Measurements from ENCODE around the gene PET117.
A peak's percentile ranks its signal among the peaks of the same experiment; 100 is the strongest.

PET117 gene

GRCh38 chr20:18133962-18134361, 3.7 kb upstream of the PET117 start:
- no peak for DNase-seq (ENCODE audit: extremely low read depth, low read depth)
- H3K4me3 ChIP-seq (replicated peaks; ENCODE audit: low read depth, low read length), result no peak overlapping the region
- no peak for TF ChIP-seq CTCF (IDR thresholded peaks at IDR 0.05; ENCODE audit: low read depth, low read length, missing control alignments)

GRCh38 chr20:18138266-18138582, 561 bp downstream of the PET117 start:
- H3K4me3 ChIP-seq (replicated peaks; ENCODE audit: low read depth, low read length), result peak overlapping the region; percentile 96
- no peak for DNase-seq (ENCODE audit: extremely low read depth, low read depth)
- no peak for TF ChIP-seq CTCF (IDR thresholded peaks at IDR 0.05; ENCODE audit: low read depth, low read length, missing control alignments)

- no peak for DNase-seq (ENCODE audit: extremely low read depth, low read depth)
- peak overlapping the region; percentile 96 for H3K4me3 ChIP-seq (replicated peaks; ENCODE audit: low read depth, low read length)
- no peak for TF ChIP-seq CTCF (IDR thresholded peaks at IDR 0.05; ENCODE audit: low read depth, low read length, missing control alignments)
Measured at GRCh38 chr20:18138639-18139583, 1.2 kb downstream of the PET117 start.

GRCh38 chr20:18139832-18140231, 2.2 kb downstream of the PET117 start:
- DNase-seq (ENCODE audit: extremely low read depth, low read depth), result no peak
- peak overlapping the region; percentile 96; the same call in 1 of the 2 replicates for H3K4me3 ChIP-seq (replicated peaks; ENCODE audit: low read depth, low read length)
- no peak for TF ChIP-seq CTCF (IDR thresholded peaks at IDR 0.05; ENCODE audit: low read depth, low read length, missing control alignments)

GRCh38 chr20:18144541-18145099, 7.0 kb downstream of the PET117 start:
- H3K4me3 ChIP-seq (replicated peaks; ENCODE audit: low read depth, low read length), result no peak overlapping the region
- no peak for TF ChIP-seq CTCF (IDR thresholded peaks at IDR 0.05; ENCODE audit: low read depth, low read length, missing control alignments)
- no peak for DNase-seq (ENCODE audit: extremely low read depth, low read depth)

- no peak for TF ChIP-seq CTCF (IDR thresholded peaks at IDR 0.05; ENCODE audit: low read depth, low read length, missing control alignments)
- DNase-seq (ENCODE audit: extremely low read depth, low read depth), result no peak
- H3K4me3 ChIP-seq (replicated peaks; ENCODE audit: low read depth, low read length), result no peak overlapping the region
Measured at GRCh38 chr20:18154342-18154741, 16.7 kb downstream of the PET117 start.

All from HFF-Myc (cell line).